Endothelial cell (in vitro differentiated cells): Measurements from ENCODE around the gene PDS5B. TPM values are rescaled to one million over a fixed set of nuclear protein-coding genes. Genes with fewer than 3 reads are reported as not detected.

Source experiments
- DNase-seq: peaks from one replicate; pipeline ENCODE4 v3.0.0; 2021; ENCODE audit warnings: low spot score
- H3K27ac Mint-ChIP-seq: one replicate; pipeline ENCODE4 v1.8.0; 2021; ENCODE audit warnings: mixed read lengths, inconsistent platforms; ENCODE audit not compliant: unreplicated experiment
- H3K27me3 Mint-ChIP-seq: one replicate; pipeline ENCODE4 v1.8.0; 2021; ENCODE audit warnings: mild to moderate bottlenecking, moderate library complexity, mixed read lengths, inconsistent platforms; ENCODE audit not compliant: unreplicated experiment
- H3K36me3 Mint-ChIP-seq: one replicate; pipeline ENCODE4 v1.8.0; 2021; ENCODE audit warnings: mild to moderate bottlenecking, low read depth, mixed read lengths, inconsistent platforms; ENCODE audit not compliant: unreplicated experiment
- H3K4me1 Mint-ChIP-seq: one replicate; pipeline ENCODE4 v1.8.0; 2021; ENCODE audit warnings: mild to moderate bottlenecking, mixed read lengths, inconsistent platforms; ENCODE audit not compliant: unreplicated experiment
- H3K4me3 Mint-ChIP-seq: one replicate; pipeline ENCODE4 v1.8.0; 2021; ENCODE audit warnings: mild to moderate bottlenecking, mixed read lengths, inconsistent platforms; ENCODE audit not compliant: unreplicated experiment
- H3K9me3 Mint-ChIP-seq: one replicate; pipeline ENCODE4 v1.8.0; 2021; ENCODE audit warnings: mixed read lengths, inconsistent platforms; ENCODE audit not compliant: unreplicated experiment
- CTCF ChIP-seq: fragments of 200-600 bp; sonication (generic); IDR thresholded peaks from one replicate; pipeline ENCODE4 v1.5.0; 2021; ENCODE audit warnings: antibody characterized with exemption; ENCODE audit not compliant: unreplicated experiment
- total RNA-seq: library from RNA; stranded (reverse); fragmentation: NEBNext Ultra II Directional; extraction: Animal tissue kit (Norgen Biotek cat#: 25700); gene quantifications from one replicate; pipeline ENCODE4 v1.2.1, GENCODE V29; 2021; ENCODE audit not compliant: unreplicated experiment

Gene PDS5B
- total RNA-seq, 1 donor from 2014 or later: 72.3 TPM

DNA sequence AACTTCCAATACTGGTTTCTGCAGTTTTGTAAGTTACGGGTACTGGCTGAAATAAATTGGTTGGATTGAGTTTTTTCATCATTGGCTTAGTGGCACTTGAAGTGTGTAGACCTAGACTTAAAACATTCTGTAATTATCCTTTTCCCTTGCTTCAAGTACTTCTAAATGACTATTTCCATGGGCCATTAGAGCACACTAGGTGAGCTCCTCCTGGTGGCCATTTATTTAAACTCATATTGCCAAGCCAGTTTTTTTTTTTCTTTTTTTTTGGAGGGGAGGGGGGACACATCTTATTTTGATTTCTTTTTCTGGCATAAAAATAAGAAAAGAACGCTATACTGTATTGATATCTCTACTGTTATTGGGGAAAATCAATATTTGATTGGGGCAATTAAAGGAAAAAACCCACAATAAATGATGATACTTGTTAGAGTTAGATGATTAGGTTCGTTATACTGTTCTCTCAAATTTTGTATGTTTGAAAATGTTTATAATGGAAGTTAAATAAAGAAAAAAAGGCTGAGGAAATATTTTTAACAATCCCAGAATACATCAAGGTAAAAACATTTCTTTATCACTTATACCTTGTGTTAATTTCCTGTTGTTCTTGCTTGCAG is 82.9 kb downstream of the PDS5B start:
- Mint-ChIP-seq H3K4me3 (no peak overlapping the region), H3K9me3 (no peaks in the 10 kb centered on the region), H3K36me3 (peaks cover 3% of the 10 kb centered on the region), H3K27ac (peak overlapping the region; percentile 41), H3K27me3 (peaks cover 2% of the 10 kb centered on the region), H3K4me1 (no peaks in the 10 kb centered on the region)
- TF ChIP-seq CTCF: peak; percentile 81
- DNase-seq: peak; percentile 18

DNA sequence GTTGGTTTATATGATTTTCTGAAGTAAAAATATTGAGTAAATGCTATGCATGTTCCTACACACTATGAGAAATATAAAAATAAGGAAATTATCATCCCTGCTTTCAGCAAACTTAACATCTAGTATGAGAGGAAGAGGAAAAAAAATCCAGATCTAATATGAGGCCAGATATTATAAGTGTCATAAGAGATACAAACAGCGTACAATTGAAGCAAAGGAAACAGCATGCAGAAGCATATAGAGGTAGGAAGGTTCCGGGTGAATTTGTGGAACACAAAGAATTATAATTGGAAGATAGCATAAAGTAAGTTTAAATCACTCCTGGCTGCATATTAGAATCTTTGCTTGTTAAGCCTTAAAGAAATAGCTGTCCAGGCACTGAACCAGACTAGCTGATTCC is 88.3 kb downstream of the PDS5B start:
- no peak for DNase-seq
- Mint-ChIP-seq H3K36me3 (peaks cover 14% of the 10 kb centered on the region), H3K9me3 (no peaks in the 10 kb centered on the region), H3K4me1 (no peaks in the 10 kb centered on the region), H3K27ac (no peak overlapping the region), H3K27me3 (no peaks in the 10 kb centered on the region), H3K4me3 (no peak overlapping the region)
- no peak for TF ChIP-seq CTCF

GRCh38 chr13:32676242-32676641 is 90.0 kb downstream of the PDS5B start:
- no peak for DNase-seq
- Mint-ChIP-seq H3K36me3 (peaks cover 20% of the 10 kb centered on the region), H3K9me3 (no peaks in the 10 kb centered on the region), H3K4me1 (peaks cover 9% of the 10 kb centered on the region), H3K4me3 (no peak overlapping the region), H3K27me3 (peaks cover 1% of the 10 kb centered on the region), H3K27ac (no peak overlapping the region)
- no peak for TF ChIP-seq CTCF

- peak overlapping the region; percentile 33 for H3K27ac Mint-ChIP-seq
- DNase-seq: no peak
- H3K4me1 Mint-ChIP-seq: peaks cover 15% of the 10 kb centered on the region
- no peaks in the 10 kb centered on the region for H3K9me3 Mint-ChIP-seq
- peaks cover 14% of the 10 kb centered on the region for H3K36me3 Mint-ChIP-seq
- H3K27me3 Mint-ChIP-seq: peaks cover 1% of the 10 kb centered on the region
- H3K4me3 Mint-ChIP-seq: no peak overlapping the region
- no peak for TF ChIP-seq CTCF
These were observed 95.9 kb downstream of the PDS5B start for GRCh38 chr13:32682130-32682529.

DNA sequence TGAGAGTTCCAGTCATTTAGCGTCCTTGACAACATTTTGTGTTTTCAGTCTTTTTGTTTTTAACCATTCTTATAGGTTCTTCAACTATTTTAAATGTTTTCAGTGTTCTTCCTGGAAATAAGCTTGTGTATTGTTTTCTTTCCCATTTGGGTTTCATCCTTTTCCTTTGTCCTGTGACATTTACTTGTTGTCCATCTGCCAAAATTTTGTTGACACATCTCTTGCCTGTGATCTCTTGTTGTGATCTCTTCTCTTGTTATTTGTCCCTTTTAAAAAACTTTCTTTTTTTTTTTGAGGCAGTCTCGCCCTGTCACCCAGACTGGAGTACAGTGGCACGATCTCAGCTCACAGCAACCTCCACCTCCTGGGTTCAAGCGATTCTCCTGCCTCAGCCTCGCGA is 96.5 kb downstream of the PDS5B start:
- no peak for TF ChIP-seq CTCF
- Mint-ChIP-seq H3K36me3 (peaks cover 14% of the 10 kb centered on the region), H3K4me1 (peaks cover 15% of the 10 kb centered on the region), H3K9me3 (no peaks in the 10 kb centered on the region), H3K27me3 (peaks cover 1% of the 10 kb centered on the region), H3K27ac (peak overlapping the region; percentile 33), H3K4me3 (no peak overlapping the region)
- DNase-seq: no peak
